Body of pancreas (tissue), 4 donors: Measurements from ENCODE around the gene UNC93A.

Experiments used
- CTCF ChIP-seq, 7 experiments: fragments of 450-650 bp in 4 of 7; fragments of 200-600 bp in 3 of 7; sonication (generic) in 3 of 7; IDR thresholded peaks; one replicate each; pipeline ENCODE4 v1.5.1; 2016 to 2019; ENCODE audit warnings: antibody characterized with exemption in 7 of 7
- POLR2A ChIP-seq, 3 donors: fragments of 450-650 bp; IDR thresholded peaks; one replicate each; pipeline ENCODE4 v1.6.1; 2016; ENCODE audit warnings: antibody characterized with exemption in 3 of 3, mild to moderate bottlenecking in 2 of 3

- no peak for TF ChIP-seq POLR2A (IDR thresholded peaks at IDR 0.05)
- TF ChIP-seq CTCF (IDR thresholded peaks at IDR 0.05): no peak
Measured at GRCh38 chr6:167336844-167337630, 45.9 kb downstream of the UNC93A start.
